ENCODE data around the gene KIF1B.

KIF1B gene

DNA sequence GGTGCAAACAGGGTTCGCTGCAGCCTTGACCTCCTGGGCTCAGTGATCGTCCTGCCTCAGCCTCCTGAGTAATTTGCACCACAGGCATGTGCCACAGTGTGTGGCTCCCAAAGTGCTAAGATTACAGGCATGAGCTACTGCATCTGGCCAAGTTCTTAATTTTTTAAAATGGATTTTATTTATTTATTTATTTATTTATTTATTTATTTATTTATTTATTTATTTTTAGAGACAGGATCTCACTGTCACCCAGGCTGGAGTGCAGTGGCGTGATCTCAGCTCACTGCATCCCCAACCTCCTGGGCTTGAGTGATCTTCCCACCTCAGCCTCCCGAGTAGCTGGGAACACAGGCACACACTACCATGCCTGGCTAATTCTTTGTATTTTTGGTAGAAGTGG lies 54.7 kb downstream of the KIF1B start:
- Histone ChIP-seq H3K4me3 (ENCODE audit: low read length) (no peak overlapping the region), H3K9me3 (replicated peaks; ENCODE audit: low read length) (no peaks in the 10 kb centered on the region), H3K36me3 (ENCODE audit: insufficient read depth, low read length) (peaks cover 34% of the 10 kb centered on the region), H3K27me3 (ENCODE audit: control insufficient read depth, insufficient read depth, low read length) (no peaks in the 10 kb centered on the region), H3K4me1 (ENCODE audit: control insufficient read depth, insufficient read depth, low read length) (no peaks in the 10 kb centered on the region), H3K4me2 (ENCODE audit: low read length) (no peak overlapping the region), H3K9ac (ENCODE audit: low read depth, low read length) (no peak overlapping the region)

DNA sequence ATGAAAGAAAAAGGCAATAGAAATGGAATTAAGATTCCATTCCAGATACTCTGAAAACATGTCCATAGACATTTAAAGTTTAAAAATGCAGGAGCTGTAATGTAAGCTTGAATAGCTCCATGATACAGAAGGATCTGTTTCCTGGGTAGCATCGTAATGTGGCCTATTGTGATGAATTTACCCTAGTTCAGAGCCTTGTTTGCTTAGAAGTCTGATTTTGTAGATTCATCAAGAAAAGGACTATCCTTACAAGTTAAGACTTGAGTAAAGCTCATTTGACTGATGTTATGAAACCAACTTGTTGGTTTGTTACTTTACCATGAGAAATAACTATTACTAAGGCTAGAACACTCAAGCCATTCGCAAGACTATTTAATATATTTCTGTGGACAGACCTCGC lies 55.5 kb downstream of the KIF1B start:
- Histone ChIP-seq H3K9ac (ENCODE audit: low read depth, low read length) (no peak overlapping the region), H3K36me3 (ENCODE audit: insufficient read depth, low read length) (peaks cover 38% of the 10 kb centered on the region), H3K4me2 (ENCODE audit: low read length) (no peak overlapping the region), H3K27me3 (ENCODE audit: control insufficient read depth, insufficient read depth, low read length) (no peaks in the 10 kb centered on the region), H3K4me3 (ENCODE audit: low read length) (no peak overlapping the region), H3K9me3 (replicated peaks; ENCODE audit: low read length) (no peaks in the 10 kb centered on the region), H3K4me1 (ENCODE audit: control insufficient read depth, insufficient read depth, low read length) (no peaks in the 10 kb centered on the region)

DNA sequence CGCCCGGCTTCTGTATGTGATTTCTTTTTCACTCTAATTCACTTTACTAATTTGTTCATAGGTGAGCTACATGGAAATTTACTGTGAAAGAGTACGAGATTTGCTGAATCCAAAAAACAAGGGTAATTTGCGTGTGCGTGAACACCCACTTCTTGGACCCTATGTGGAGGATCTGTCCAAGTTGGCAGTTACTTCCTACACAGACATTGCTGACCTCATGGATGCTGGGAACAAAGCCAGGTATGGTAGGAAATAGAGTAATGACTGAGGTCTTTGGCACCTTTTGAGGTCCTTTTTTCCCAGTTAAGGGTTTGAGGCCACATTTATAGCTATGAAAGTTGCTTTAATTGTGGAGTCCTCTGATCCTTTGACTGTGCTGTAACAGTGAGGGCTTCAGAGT lies 56.9 kb downstream of the KIF1B start:
- peaks cover 41% of the 10 kb centered on the region for H3K36me3 ChIP-seq (ENCODE audit: insufficient read depth, low read length)
- H3K27me3 ChIP-seq (ENCODE audit: control insufficient read depth, insufficient read depth, low read length): no peaks in the 10 kb centered on the region
- H3K4me1 ChIP-seq (ENCODE audit: control insufficient read depth, insufficient read depth, low read length): no peaks in the 10 kb centered on the region
- no peaks in the 10 kb centered on the region for H3K9me3 ChIP-seq (replicated peaks; ENCODE audit: low read length)
- H3K4me2 ChIP-seq (ENCODE audit: low read length): no peak overlapping the region
- no peak overlapping the region for H3K9ac ChIP-seq (ENCODE audit: low read depth, low read length)
- no peak overlapping the region for H3K4me3 ChIP-seq (ENCODE audit: low read length)

DNA sequence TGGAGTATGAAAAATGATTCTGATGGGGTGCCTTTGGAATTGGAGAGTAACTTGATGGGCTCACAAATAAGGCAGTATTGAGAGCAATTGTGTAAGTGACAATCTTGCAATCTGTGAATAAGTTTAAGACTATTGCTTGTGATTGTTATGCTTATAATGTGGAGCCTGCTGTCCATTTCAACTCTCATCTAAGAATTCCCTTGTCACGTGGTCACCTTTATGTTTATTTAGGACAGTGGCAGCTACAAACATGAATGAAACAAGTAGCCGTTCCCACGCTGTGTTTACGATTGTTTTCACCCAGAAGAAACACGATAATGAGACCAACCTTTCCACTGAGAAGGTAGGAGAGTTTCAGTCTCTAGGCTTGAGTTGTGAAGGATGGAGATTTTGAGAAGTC lies 57.6 kb downstream of the KIF1B start:
- H3K9me3 ChIP-seq (replicated peaks; ENCODE audit: low read length): no peaks in the 10 kb centered on the region
- peaks cover 44% of the 10 kb centered on the region for H3K36me3 ChIP-seq (ENCODE audit: insufficient read depth, low read length)
- H3K27me3 ChIP-seq (ENCODE audit: control insufficient read depth, insufficient read depth, low read length): no peaks in the 10 kb centered on the region
- H3K4me2 ChIP-seq (ENCODE audit: low read length): no peak overlapping the region
- no peak overlapping the region for H3K4me3 ChIP-seq (ENCODE audit: low read length)
- no peaks in the 10 kb centered on the region for H3K4me1 ChIP-seq (ENCODE audit: control insufficient read depth, insufficient read depth, low read length)
- no peak overlapping the region for H3K9ac ChIP-seq (ENCODE audit: low read depth, low read length)

DNA sequence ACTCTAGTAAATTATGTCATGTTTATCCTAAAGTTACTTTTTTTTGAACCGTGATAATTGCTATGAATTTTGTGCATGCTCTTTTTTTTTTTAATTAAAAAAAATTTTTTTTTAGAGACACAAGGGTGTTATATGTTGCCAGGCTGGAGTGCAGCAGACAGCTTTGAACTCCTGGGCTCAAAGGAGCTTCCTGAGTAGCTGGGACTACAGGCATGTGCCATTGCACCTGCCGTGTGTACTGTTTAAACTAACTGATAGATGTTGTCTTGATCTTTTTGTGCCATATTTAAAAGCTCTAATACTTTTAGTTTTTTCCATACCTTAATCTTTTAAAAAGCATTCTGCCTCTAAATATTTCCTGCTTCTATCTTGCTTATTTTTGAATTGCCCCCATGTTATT lies 60.7 kb downstream of the KIF1B start:
- H3K36me3 ChIP-seq (ENCODE audit: insufficient read depth, low read length): peaks cover 42% of the 10 kb centered on the region
- no peak overlapping the region for H3K4me3 ChIP-seq (ENCODE audit: low read length)

DNA sequence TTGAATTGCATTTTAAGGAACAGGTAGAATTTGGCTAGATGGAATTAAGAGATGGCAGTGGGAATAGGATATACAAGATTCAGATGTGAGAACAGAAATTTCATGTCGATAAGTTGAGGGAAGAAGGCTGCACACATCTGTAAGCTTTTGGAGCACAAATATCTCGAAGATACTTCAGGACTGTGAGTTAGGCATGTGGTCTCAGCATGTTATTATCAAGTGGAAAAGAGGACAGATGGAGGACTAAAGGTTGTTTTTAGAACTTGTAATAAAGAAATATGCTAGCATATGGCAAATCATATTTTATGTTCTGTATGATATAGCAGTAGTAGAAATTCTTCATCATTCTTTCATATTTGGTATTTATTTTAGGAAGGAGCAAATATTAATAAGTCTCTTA lies 61.5 kb downstream of the KIF1B start:
- H3K9ac ChIP-seq (ENCODE audit: low read depth, low read length): no peak overlapping the region
- H3K36me3 ChIP-seq (ENCODE audit: insufficient read depth, low read length): peaks cover 41% of the 10 kb centered on the region
- H3K4me3 ChIP-seq (ENCODE audit: low read length): no peak overlapping the region
- H3K9me3 ChIP-seq (replicated peaks; ENCODE audit: low read length): no peaks in the 10 kb centered on the region
- no peaks in the 10 kb centered on the region for H3K4me1 ChIP-seq (ENCODE audit: control insufficient read depth, insufficient read depth, low read length)
- no peak overlapping the region for H3K4me2 ChIP-seq (ENCODE audit: low read length)
- no peaks in the 10 kb centered on the region for H3K27me3 ChIP-seq (ENCODE audit: control insufficient read depth, insufficient read depth, low read length)

More for the DNA sequence above, 60.7 kb downstream of the KIF1B start:
- H3K4me1 ChIP-seq (ENCODE audit: control insufficient read depth, insufficient read depth, low read length): no peaks in the 10 kb centered on the region
- H3K4me2 ChIP-seq (ENCODE audit: low read length): no peak overlapping the region
- no peaks in the 10 kb centered on the region for H3K9me3 ChIP-seq (replicated peaks; ENCODE audit: low read length)
- no peaks in the 10 kb centered on the region for H3K27me3 ChIP-seq (ENCODE audit: control insufficient read depth, insufficient read depth, low read length)
- no peak overlapping the region for H3K9ac ChIP-seq (ENCODE audit: low read depth, low read length)

DNA sequence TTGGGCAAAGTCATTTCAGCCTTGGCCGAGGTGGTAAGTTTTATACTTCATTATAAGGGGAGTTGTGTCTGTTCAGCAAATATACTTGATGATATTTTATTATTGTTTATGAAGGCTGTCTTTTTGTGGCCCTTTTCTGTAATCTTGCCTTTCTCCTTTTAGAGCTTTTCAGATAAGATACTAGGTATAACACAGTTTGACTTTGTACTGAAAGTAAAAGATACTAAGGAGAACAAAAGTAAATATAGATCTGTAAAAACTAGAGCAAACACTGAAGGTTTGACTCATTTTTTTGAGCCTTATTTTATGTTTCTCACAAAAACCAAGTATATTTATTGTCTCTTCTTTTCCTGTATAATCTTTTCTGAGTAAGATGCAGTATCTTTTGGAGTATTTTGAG lies 61.9 kb downstream of the KIF1B start:
- Histone ChIP-seq H3K4me2 (ENCODE audit: low read length) (no peak overlapping the region), H3K4me3 (ENCODE audit: low read length) (no peak overlapping the region), H3K27me3 (ENCODE audit: control insufficient read depth, insufficient read depth, low read length) (no peaks in the 10 kb centered on the region), H3K36me3 (ENCODE audit: insufficient read depth, low read length) (peaks cover 40% of the 10 kb centered on the region), H3K9me3 (replicated peaks; ENCODE audit: low read length) (no peaks in the 10 kb centered on the region), H3K9ac (ENCODE audit: low read depth, low read length) (no peak overlapping the region), H3K4me1 (ENCODE audit: control insufficient read depth, insufficient read depth, low read length) (no peaks in the 10 kb centered on the region)

DNA sequence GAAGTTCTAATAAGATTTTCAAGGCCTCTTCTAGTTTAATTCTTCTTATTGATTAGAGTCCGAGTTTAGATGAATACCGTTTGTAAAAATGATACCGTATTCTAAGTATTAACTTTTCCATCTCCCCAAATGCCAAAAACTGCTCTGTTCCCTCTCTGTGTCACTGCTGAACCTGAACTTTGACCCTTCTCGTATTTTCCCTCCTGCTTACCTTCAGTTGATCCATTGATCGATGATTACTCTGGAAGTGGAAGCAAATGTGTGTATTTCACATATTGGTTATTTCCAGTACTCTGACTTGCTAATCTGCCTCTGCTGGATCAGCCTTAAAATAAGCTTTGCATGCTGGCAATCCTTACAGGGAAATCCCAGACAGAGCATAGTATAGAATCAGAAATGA lies 68.5 kb downstream of the KIF1B start:
- Histone ChIP-seq H3K9me3 (replicated peaks; ENCODE audit: low read length) (no peaks in the 10 kb centered on the region), H3K4me1 (ENCODE audit: control insufficient read depth, insufficient read depth, low read length) (peaks cover 10% of the 10 kb centered on the region), H3K27me3 (ENCODE audit: control insufficient read depth, insufficient read depth, low read length) (no peaks in the 10 kb centered on the region), H3K4me3 (ENCODE audit: low read length) (no peak overlapping the region), H3K4me2 (ENCODE audit: low read length) (no peak overlapping the region), H3K9ac (ENCODE audit: low read depth, low read length) (no peak overlapping the region), H3K36me3 (ENCODE audit: insufficient read depth, low read length) (peaks cover 45% of the 10 kb centered on the region)

DNA sequence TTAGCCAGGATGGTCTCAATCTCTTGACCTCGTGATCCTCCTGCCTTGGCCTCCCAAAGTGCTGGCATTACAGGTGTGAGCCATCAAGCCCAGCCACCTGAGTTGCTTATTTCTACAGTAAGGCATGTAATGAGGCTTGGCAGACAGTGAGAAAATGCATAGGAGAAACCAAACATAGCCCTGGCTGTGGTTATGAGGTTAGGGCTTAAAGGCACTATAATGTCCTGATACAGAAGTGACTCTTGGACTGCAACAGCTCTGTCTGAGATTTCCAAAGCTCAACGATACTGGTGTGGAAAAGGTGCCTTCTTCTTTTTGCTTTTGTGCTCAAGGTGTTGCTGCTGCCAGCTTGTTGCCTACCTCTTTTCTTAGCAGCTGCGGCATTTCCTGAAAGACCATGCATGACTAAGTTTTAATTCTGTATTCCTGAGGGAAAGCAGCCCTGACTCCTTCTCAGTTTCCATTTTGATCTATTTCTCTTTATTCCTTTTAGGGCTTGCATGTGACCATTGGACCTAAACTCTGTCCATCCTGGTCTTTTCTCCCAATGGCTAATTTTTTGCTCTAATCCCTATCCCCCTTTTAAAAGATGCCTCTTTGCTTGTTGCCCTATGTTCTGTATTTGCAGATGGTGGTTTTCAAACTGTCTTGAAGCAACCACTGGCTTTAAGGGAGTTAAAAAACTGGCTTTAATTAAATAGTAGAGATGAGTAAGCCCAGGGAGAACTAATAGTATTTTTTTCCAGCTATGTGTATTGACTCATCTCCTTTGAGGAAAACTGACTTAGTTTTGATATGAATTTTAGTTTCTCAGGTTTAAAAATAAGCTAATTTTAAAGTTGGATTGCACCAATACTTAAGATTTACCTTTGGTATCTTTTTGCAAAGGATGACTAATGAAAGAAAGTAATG lies 70.3 kb downstream of the KIF1B start:
- Histone ChIP-seq H3K4me1 (ENCODE audit: control insufficient read depth, insufficient read depth, low read length) (peaks cover 10% of the 10 kb centered on the region), H3K9ac (ENCODE audit: low read depth, low read length) (no peak overlapping the region), H3K4me3 (ENCODE audit: low read length) (no peak overlapping the region), H3K9me3 (replicated peaks; ENCODE audit: low read length) (no peaks in the 10 kb centered on the region), H3K36me3 (ENCODE audit: insufficient read depth, low read length) (peaks cover 55% of the 10 kb centered on the region), H3K27me3 (ENCODE audit: control insufficient read depth, insufficient read depth, low read length) (no peaks in the 10 kb centered on the region), H3K4me2 (ENCODE audit: low read length) (no peak overlapping the region)

DNA sequence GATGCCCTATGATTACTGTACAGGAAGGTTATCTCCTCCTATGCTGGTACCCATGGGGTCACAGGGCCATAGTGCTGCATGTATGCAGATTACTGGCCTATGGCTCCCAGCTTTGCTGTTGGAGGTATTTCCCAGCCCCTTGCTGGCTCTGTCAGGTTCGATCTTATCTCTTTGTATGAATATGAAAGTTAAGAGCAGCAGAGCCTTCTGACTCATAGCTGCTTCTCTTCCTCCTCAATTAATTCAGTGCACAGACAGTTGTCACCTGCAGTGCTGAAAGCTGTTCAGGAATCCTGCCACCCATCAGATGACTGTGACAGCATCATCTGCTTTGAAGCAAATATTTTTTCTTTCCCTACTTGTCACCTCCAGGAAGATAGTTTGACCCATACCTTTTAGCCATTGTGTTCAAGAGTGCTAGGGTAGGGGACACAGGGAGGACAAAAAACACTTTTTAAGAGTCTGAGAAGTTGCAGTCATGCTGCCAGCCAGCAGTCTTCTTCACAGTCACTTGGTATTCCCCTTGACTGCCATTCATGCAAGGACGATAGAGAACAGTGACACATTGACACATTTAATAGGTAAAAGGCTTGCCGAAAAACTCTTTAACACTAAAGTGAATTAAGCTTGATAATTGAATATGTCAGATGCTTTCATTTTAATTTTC lies 73.1 kb downstream of the KIF1B start:
- H3K4me1 ChIP-seq (ENCODE audit: control insufficient read depth, insufficient read depth, low read length): peaks cover 20% of the 10 kb centered on the region
- H3K36me3 ChIP-seq (ENCODE audit: insufficient read depth, low read length): peaks cover 52% of the 10 kb centered on the region
- no peak overlapping the region for H3K9ac ChIP-seq (ENCODE audit: low read depth, low read length)
- no peak overlapping the region for H3K4me2 ChIP-seq (ENCODE audit: low read length)
- H3K27me3 ChIP-seq (ENCODE audit: control insufficient read depth, insufficient read depth, low read length): no peaks in the 10 kb centered on the region
- H3K9me3 ChIP-seq (replicated peaks; ENCODE audit: low read length): no peaks in the 10 kb centered on the region
- H3K4me3 ChIP-seq (ENCODE audit: low read length): no peak overlapping the region

DNA sequence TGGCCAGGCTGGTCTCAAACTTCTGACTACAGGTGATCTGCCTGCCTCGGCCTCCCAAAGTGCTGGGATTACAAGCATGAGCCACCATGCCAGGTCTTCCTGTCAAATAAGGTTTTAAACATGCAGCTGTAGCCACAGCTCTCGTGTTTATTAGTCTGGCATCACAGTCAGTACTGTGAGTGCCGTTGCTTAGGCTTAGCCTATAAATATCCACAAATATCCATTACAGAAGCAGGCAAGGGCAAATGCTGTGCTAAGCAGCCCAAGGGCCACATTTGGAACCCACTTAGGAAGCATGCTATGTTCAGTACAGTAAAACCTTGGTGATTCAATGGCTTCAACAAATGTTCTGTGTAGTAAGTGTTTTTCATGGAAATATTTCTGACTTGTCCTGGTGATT lies 75.9 kb downstream of the KIF1B start:
- peaks cover 12% of the 10 kb centered on the region for H3K4me1 ChIP-seq (ENCODE audit: control insufficient read depth, insufficient read depth, low read length)

More for the DNA sequence above, 75.9 kb downstream of the KIF1B start:
- Histone ChIP-seq H3K4me3 (ENCODE audit: low read length) (no peak overlapping the region), H3K36me3 (ENCODE audit: insufficient read depth, low read length) (peaks cover 47% of the 10 kb centered on the region), H3K9ac (ENCODE audit: low read depth, low read length) (no peak overlapping the region), H3K27me3 (ENCODE audit: control insufficient read depth, insufficient read depth, low read length) (no peaks in the 10 kb centered on the region), H3K4me2 (ENCODE audit: low read length) (no peak overlapping the region), H3K9me3 (replicated peaks; ENCODE audit: low read length) (no peaks in the 10 kb centered on the region)

Data from skeletal muscle satellite cell (primary cell).